Stimulated activated CD8-positive, alpha-beta memory T cell treated with anti-CD3 and anti-CD28 coated beads, Interleukin-15, amount 100 ng/mL, for 24 hours (primary cell): ENCODE data around the gene UNC45A.
"Not testable (repeated sequence)": the region's sequence is repeated elsewhere in the genome, so short reads cannot be mapped to it uniquely, and the experiment has no call there.

Experiments used
- DNase-seq: peaks from one replicate; pipeline ENCODE4 v3.0.0-alpha.2; 2020; ENCODE audit warnings: low read depth

Gene UNC45A

DNA sequence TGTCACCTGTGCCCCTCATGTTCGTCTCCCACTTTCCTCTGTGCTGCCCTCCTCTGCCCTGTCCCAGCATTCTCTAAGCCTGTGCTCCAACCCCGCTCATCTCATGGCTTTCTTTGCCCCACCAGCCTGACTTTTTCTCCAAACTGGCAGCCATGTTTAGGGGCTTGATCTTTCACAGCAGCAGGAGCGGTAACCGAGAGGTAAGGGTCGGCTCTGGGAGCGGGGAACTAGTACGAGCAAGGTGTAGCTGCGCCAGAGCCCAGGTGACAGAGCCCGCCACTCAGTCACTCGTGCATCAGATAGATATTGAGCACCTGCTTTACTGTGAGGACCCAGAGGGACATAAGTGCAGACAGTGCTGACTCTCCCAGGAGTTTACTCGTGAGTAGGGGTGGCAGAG is 18.6 kb upstream of the UNC45A start:
- DNase-seq: no peak

DNA sequence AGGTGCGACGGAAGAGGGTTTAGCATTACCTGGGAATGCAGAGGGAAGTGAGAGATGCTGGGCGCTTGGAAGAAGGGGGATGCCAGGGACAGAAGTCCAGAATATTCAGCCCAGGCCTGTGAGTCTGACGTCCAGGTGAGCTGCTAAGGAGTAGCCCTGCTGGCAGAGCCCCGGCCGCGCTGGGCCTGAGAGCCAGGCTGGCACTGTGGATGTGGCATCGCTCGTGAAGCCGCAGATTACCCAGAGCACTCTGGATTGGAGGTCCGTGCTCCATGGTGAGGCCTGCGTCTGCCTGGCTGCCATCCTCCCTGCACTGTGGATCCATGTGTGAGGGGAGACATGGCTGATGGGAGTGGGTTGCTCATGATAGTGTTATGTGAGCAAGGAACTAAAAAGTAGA is 17.5 kb upstream of the UNC45A start:
- DNase-seq: no peak

DNA sequence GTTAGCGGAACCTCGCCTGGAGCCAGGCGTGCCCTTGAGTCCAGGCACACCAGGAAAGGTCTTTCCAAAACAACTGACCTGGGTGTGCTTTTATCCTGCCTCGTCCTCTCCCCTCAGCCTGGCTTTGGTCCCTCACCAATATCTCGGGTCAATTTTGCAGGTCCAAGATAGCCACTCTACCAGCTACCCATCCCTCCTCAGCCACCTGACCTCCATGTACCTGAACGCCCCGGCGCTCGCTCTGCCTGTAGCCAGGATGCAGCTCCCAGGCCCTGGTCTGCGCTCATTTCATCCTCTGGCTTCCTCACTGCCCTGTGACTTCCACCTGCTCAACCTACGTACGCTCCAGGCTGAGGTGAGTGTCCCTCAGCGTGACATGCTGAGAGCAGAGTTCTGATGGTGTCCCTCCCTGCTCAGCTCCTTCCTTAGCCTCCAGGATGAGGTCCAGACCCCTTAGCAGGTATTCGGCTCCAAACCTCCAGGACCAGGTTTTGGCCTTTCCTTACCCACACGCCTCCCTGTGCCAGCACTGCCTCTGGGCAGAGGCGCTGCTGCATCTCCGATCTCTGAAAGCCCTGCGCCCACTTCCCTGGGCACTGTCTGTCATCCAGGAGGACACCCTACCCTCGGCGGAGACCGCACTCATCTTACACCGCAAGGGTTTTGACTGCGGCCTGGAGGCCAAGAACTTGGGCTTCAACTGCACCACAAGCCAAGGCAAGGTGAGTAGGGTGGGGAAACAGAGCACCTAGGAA is 16.9 kb upstream of the UNC45A start:
- no peak for DNase-seq

DNA sequence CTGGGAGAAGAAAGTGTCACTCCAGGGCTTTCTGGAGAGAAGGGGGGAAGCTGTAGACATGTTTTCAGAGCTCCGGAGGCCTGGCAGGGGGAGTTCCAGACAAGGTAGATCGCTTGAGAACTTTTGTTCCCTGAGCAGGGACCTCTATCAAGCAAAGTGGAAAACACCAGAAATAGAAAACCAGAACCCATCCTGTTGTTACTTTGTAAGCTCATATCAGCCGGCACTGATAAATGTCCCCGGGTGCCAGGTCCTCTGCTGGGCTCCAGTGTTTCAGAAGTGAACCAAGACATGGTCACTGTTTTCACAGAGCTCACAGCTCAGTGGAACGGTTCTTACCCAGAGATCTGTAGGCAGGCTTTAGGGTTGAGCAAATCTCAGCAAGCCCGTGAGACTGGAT is 16.2 kb upstream of the UNC45A start:
- DNase-seq: no peak

DNA sequence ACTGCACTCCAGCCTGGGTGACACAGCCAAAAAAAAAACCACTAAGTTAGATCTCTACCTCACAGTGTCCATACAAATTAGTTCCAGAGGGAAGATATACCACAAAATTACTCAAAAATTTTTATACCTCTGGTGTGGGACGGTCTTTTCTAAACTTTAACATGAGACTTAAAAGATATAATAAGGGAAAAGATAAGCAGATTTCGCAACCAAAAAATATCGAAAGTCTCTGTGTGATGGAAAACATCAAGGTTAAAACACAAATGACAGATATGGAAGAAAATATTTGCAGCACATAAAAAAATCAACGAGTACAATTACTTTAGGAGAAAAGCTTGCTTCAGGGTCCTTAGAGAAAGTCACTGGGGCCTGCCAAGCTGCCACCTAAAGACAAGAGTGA is 13.2 kb upstream of the UNC45A start:
- DNase-seq: no peak

DNA sequence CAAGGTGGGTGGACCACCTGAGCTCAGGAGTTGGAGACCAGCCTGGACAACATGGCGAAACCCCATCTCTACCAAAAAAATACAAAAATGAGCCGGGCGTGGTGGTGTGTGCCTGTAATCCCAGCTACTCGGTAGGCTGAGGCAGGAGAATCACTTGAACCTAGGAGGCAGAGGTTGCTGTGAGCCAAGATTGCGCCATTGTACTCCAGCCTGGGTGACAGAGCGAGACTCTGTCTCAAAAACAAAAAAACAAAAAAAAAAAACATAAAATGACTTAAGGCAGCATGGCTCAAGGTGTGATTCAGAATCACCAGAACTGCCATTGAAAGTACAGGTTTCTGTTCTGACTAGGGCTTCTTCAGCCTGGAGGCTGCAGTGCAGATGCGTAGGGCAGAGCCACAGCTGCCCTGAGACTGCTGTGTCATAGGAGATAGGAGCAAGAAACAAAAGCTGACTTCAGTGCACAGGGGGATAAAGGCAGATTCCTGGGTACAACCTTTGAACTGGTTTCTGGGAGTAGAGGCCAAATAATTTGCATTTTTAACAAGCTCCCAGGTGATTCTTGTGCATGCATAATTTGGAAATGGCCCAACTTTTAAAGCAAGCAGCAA is 12.3 kb upstream of the UNC45A start:
- DNase-seq: not testable (repeated sequence)

DNA sequence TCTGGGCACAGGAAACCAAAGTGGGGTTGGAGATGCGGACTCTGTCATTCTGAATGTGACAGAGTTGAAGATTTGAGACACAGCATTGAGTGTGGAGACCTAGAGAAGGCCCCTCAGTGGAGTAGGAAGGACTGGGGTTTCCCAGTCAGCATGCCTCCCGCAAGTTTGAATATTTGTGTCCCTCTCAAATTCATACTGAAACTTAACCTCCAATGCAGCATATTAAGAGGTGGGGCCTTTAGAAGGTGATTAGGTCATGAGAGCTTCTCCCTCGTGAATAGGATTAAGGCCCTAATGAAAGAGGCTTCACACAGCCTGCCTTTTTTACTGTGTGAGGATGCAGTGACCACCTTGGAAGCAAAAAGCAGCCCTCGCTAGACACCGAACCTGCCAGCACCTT is 10.7 kb upstream of the UNC45A start:
- DNase-seq: no peak

DNA sequence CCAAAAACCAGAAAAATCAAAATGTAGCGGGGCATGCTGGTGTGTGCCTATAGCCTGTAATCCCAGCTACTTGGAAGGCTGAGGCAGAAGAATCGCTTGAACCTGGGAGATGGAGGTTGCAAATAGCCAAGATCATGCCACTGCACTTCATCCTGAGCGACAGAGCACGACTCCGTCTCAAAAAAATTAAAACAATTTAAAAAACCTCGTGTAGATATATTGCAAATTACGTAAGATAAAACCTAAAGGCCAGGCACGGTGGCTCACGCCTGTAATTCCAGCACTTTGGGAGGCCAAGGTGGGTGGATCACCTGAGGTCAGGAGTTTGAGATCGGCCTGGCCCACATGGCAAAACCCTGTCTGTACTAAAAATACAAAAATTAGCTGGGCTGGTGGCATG is 8.3 kb upstream of the UNC45A start:
- DNase-seq: not testable (repeated sequence)

DNA sequence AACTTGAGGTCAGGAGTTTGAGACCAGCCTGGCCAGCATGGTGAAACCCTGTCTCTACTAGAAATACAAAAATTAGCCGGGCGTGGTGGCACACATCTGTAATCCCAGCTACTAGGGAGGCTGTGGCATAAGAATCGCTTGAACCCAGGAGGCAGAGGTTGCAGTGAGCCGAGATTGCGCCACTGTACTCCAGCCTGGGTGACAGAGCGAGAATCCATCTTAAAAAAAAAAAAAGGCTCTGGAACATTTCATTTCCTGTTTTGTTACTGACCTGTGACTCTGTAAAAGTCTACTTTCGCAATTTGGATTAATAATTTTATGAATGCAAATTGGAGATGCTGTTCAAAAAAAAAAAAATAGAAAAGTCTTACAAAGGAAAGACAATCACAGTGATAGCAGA is 7.0 kb upstream of the UNC45A start:
- not testable (repeated sequence) for DNase-seq

DNA sequence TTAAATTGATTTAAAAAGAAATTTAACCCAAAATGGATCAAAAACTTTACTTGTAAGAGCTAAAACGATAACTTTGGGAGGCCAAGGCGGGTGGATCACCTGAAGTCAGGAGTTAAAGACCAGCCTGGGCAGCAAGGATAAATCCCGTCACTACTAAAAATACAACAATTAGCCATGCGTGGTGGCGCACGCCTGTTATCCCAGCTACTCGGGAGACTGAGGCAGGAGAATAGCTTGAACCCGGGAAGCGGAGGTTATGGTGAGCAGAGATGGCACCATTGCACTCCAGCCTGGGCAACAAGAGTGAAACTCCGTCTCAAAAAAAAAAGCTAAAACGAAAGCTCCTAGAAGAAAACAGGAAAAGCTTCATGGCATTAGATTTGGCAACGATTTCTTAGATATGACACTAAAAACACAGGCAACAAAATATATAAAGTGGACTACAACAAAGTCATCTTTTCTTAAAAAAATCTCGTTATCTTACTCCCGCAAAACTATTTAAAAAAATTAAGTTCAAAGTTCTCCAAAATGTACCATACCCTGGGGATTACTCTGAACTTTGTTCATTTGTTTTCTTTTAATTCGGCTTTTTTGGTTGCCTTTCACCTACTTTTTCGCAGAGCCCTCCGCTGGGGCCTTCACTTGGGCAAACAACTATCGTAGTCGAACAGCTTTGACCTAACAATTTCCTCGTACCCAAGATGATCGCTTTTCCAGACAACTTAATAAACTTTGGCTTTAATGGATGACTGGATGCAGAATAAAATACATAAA is 5.7 kb upstream of the UNC45A start:
- no peak for DNase-seq

DNA sequence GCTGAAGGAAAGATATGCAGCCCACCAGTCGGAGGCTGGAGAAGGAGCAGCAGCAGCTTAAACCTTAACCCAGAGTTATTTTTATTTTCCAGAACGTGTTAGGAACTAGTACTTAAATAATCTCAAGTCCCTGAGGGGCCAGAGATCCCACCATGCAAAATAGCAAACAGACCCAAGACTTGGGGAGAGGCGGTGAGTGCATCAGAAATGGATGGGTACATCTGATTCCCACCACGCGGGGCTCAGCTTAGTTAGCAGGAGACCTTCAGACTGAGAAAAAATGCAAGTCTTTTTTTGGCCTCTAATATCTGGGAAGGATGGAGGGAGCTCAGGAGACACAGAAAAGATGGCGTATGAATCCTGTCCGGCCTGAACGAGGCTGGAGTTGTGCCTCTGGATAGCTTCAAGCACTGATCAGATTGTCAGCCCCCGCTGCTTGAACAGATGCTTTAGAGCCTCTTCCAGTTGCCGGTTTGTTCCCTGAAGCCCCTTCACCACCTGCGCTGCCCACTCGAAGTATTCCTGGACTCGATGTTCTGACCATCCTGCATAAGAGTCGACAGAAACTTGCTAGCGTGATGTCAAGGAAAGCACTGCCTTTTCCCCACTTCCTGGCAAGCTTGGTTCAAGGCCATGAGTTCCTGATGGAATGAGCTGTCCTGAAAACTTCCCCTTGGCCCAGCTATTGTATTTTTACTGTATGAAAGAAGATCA is 4.1 kb upstream of the UNC45A start:
- no peak for DNase-seq

DNA sequence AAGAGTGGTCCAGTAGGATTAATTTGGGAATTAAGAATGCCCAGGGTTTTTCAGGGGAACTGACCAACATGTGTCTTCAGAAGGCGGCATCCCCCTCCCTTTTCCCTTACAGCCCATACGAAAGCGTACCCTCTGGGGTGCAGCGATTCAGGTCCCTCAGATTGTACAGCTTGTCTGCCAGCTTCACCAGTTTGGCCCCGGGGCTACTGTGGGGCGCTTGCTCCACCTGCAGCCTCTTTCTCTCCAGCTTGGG is 3.6 kb upstream of the UNC45A start:
- DNase-seq: no peak

DNA sequence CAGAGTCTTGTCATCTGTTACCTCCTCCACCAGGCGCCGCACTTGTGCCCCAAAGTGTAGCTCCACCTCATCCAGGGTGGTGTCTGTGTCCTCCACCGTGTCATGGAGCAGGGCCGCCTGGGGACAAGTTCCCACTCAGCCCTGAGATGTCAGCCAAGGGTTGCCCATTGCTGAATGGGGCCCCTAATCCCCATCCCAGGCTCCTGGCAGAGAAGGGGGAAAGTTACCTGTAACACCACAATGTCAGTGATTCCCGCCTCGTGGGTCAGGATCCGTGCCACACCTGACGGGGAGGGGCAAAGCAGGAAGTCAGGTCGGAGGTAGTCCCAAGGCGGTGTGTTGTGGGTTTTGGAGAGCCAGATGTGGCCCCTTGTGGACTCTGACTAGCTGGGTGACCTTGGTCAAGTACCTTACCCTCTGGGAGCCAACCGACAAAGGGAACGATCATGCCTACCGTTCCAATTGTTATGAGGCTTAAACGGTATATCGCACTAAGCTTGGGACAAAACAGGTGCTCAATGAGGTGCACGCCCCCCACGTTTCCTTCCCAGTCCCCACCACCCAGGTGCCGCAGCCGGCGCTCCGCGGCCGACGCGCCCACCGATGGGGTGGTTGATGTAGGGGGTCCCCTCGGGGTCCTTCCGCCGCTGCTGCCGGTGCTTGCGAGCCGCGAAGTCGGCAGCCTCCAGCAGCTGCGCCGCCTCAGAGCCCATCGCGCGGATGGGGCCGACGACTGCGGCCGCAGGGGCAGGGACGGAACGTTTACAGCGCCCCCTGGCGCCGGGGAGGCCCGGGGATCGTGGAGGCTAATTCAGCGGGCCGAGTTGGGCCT is 3.0 kb upstream of the UNC45A start, which contains the start of gene HDDC3:
TSS of gene HDDC3 (minus strand) at position 722 of the 832 bp plus-strand sequence. CDS start at position 713, 9 bp downstream.
- peak; percentile 93 for DNase-seq

DNA sequence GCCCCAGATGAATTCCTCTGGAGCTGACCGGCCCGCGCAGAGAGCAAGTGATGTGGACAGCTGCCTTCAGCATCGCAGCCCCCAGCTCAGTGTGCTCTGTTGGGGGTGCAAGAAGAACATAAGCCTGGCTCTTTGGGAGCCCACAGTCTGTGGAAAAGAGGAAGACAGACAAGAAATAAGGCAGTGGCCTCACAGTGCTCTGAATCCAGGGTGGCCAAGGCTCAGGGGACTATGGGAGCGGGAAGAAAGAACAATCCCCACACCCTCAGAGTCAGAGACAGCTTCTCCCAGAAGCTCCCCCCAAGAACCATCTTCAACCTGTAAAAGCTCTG is 2.5 kb upstream of the UNC45A start:
- DNase-seq: no peak

DNA sequence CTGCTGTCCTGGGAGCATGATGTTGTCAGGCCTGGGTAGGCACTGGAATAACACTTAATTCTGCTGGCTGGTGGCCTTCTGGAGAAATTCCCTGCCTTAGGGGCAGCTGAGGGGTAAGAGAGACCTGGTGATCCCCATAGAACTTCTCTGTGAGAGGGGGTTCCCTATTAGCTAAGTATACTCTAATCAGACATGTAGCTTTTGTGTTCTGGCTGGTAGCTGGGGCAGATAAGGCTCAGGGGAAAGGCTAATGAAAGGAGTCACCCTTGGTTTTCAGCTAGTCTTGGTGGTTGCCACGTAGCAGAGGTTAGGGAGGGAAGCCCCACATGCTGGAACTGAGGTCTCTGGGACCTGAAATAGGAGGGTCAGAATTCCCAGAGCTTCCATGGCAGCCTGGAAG is 1.8 kb upstream of the UNC45A start:
- no peak for DNase-seq

DNA sequence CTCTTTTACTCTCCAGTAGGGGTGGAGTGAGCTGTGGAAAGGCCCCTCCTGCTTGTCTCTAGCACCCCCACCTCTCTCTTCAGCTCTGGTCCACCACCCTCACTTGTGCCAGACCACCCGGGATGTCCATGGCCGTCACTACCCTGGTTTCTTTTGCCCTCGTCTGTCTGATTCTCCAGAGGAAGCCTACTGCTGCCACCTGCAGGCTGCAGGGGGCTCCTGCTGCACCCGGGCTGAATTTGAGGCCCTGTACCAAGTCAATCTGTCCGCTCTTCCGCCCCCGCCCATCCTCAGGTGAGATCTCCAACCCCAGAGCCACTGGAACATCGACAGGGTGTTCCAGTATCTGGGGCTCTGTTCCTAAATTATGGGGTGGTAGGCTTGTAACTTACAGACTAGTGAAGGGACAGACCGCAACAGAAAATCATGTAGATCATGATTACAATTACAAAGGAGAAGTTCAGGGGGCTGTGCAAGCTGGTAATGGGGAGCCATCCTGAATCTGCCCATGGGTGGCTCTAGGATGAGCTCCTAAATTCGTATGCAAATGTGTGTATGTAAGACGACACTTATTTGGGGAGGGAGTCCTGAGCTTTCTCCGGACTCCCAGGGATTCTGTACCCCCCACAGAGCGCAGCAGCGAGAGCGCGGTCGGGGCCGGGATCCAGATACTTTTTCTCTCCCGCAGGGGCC is 683 bp upstream of the UNC45A start:
- DNase-seq: peak; percentile 57

DNA sequence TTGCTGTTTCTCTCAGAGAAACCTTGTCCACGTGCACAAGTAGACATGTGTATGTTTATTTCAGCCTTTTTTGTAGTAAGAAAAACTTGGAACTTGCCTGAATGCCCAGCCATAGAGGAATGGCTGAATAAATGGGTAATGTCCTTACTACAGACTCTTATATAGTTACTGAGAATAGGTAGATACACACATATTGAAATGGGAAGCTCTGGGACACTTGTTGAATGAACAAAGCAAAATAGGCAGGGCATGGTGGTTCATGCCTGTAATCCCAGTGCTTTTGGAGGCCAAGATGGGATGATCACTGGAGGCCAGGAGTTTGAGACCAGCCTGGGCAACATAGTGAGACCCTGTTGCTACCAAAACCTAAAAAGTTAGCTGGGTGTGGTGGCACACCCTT is 1.7 kb downstream of the UNC45A start:
- DNase-seq: no peak

DNA sequence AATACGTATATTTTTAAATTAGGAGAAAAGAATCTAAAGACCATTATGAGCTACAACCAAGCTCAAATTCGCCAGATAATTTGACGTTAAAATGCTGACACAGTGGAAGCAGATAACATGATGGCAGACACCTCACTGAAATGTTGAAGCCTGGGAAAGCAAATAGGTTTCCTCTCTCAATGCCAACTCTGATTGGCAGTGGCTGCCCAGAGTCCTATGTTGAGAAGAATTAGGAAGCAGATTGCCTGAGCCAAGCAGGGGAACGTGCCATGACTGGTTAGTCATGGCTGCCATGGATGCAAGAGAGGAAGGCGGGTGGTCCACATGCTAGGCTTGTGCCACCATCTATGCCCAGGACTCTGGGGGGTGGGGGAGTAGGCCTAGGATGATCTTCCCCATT is 3.2 kb downstream of the UNC45A start:
- DNase-seq: no peak

DNA sequence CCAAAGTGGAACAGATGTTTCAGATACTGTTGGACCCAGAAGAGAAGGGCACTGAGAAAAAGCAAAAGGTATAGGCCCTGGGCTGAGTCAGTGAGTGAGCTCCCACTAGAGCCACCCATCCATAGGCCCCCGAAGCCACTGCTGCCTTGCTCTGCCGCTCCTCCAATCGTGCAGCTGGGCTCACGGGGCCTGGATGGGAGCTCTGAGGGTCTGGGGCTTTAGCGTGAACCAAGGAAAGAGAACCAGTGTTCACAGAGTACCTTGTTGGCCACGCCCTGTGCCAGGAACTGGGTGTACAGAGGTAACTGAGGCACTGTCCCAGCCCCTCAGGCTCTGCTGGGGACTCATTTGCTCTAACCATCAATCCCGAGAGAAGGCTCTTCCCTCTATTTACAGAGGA is 4.7 kb downstream of the UNC45A start:
- no peak for DNase-seq

DNA sequence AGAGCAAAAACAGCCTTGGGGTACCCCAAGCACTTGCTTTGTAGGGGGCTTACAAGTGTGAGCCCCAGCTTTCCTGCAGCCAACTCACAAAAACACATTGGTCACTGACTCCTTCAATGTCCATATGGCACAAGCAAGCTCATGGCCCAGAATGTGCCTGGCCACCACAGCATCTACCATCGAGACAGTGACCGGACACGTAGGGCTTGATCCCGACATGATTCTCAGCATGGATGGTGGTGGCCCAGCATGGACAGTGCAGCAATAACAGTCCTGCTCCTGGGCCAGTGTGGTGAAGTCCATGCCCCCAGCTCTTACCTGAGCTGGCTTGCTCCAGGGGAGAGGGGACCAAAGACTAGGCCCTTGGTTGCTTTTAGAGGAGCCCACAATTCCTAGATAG is 6.0 kb downstream of the UNC45A start:
- DNase-seq: no peak

DNA sequence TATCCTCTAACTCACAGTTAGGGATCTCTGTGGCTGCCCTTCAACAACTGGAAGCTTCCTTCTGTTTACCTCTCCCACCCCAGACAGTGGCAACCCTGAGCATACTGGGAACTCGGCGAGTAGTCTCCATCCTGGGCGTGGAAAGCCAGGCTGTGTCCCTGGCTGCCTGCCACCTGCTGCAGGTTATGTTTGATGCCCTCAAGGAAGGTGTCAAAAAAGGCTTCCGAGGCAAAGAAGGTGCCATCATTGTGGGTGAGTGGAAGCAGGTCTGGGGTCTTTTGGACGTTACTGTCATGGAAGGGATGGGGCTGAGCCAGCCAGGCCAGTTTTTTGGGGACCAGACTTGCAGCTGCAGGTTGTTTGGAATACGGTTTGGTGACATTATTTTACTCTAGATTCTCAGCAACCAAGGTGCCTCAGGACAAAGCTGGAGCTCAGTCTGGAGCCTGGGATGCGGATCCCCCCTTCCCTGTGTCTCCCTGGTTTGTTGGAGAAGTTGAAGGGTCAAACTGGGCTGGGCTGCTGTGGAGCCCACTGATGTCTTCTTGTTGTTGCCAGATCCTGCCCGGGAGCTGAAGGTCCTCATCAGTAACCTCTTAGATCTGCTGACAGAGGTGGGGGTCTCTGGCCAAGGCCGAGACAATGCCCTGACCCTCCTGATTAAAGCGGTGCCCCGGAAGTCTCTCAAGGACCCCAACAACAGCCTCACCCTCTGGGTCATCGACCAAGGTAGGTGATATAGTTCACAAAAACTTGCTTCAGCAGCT is 7.5 kb downstream of the UNC45A start:
- no peak for DNase-seq
